K562 (cell line): ENCODE results near the gene APPL2. TPM values are rescaled to one million over a fixed set of nuclear protein-coding genes. Genes with fewer than 3 reads are reported as not detected.

Source experiments
- ATAC-seq: fragments of 200-7000 bp; cut with Tn5 transposase; 3 replicates; pipeline ENCODE4 v1.9.1; 2020; ENCODE audit warnings: moderate library complexity
- BruUV-seq: library from RNA; stranded (reverse); fragments of 400-500 nt; replicated peaks from 2 replicates; lab custom pipeline; 2021; lab: Mats Ljungman, UMichigan
- CTCF ChIA-PET: fragments of 300-600 bp; formaldehyde crosslinking; extraction: SDS; loops from one replicate; lab custom pipeline; 2021; ENCODE audit warnings: low intra/inter-chr PET ratio; lab: Yijun Ruan, JAX
- POLR2A ChIA-PET: fragments of 300-600, 350-650 bp; sonication (Branson Sonifier 250); formaldehyde crosslinking; extraction: SDS; loops from one replicate; lab custom pipeline; 2021; ENCODE audit warnings: antibody characterized with exemption, inconsistent platforms; lab: Yijun Ruan, JAX
- DNase-seq, 4 experiments: peaks; one replicate each; pipeline versions ENCODE4 v3.0.0 to v3.0.0-alpha.2; 2011 to 2018; ENCODE audit warnings: low spot score in 3 of 4, mixed read lengths in 3 of 4; ENCODE audit errors: extremely low read depth in 1 of 4
- FAIRE-seq: peaks from 2 replicates; lab custom pipeline; 2011; peaks lifted over from hg19 to GRCh38; lab: Jason Lieb, UNC
- H2AFZ ChIP-seq: 2 replicates; pipeline ENCODE4 v1.6.0; 2011; ENCODE audit warnings: low read depth, low read length, control low read depth, inconsistent platforms
- H3K27ac ChIP-seq: fragments of 200-600 bp; 3 replicates; pipeline ENCODE4 v1.8.0; 2011; ENCODE audit warnings: low read depth, mild to moderate bottlenecking, control low read depth, inconsistent platforms, low read length, moderate library complexity, mixed read lengths; ENCODE audit errors: extremely low read depth
- H3K27me3 ChIP-seq, 2 experiments: fragments of 300-600 bp in 1 of 2; 2 replicates in 1 of 2; 3 replicates in 1 of 2; pipeline versions ENCODE4 v1.6.0 to v1.8.0; 2011; ENCODE audit warnings: inconsistent platforms in 2 of 2, low read length in 2 of 2, mild to moderate bottlenecking in 1 of 2, mixed read lengths in 1 of 2, moderate library complexity in 1 of 2; ENCODE audit not compliant: control insufficient read depth in 2 of 2, insufficient read depth in 2 of 2
- H3K36me3 ChIP-seq: fragments of 300-600 bp; 3 replicates; pipeline ENCODE4 v1.8.0; 2011; ENCODE audit warnings: mild to moderate bottlenecking, low read length, inconsistent platforms; ENCODE audit not compliant: control insufficient read depth, insufficient read depth
- H3K4me1 ChIP-seq, 2 experiments: fragments of 200-600 bp in 1 of 2; replicated peaks in 1 of 2; 2 replicates in 1 of 2; 3 replicates in 1 of 2; pipeline versions ENCODE4 v1.5.1 to v1.8.0; 2011; ENCODE audit warnings: inconsistent platforms in 2 of 2, low read length in 2 of 2, mild to moderate bottlenecking in 1 of 2, mixed read lengths in 1 of 2, moderate library complexity in 1 of 2; ENCODE audit not compliant: control insufficient read depth in 2 of 2, insufficient read depth in 2 of 2
- H3K4me2 ChIP-seq: 2 replicates; pipeline ENCODE4 v1.6.1; 2011; ENCODE audit warnings: low read length, control low read depth, inconsistent platforms, mixed read lengths; ENCODE audit not compliant: insufficient read depth
- H3K4me3 ChIP-seq: fragments of 200-600 bp; sonication (generic), shearing (Covaris generic); 2 replicates; pipeline ENCODE4 v1.5.1; 2016; ENCODE audit warnings: control low read depth, inconsistent platforms
- H3K79me2 ChIP-seq: fragments of 200-600 bp; 3 replicates; pipeline ENCODE4 v1.8.0; 2011; ENCODE audit warnings: low read length, inconsistent platforms; ENCODE audit not compliant: control insufficient read depth, insufficient read depth
- H3K9ac ChIP-seq, 2 experiments: 2 replicates each; pipeline versions ENCODE4 v1.6.0 to v1.6.1; 2011; ENCODE audit warnings: low read depth in 2 of 2, low read length in 2 of 2, control low read depth in 1 of 2, inconsistent platforms in 1 of 2, mild to moderate bottlenecking in 1 of 2, mixed read lengths in 1 of 2; ENCODE audit not compliant: insufficient read depth in 1 of 2
- H3K9me1 ChIP-seq: one replicate; pipeline ENCODE4 v1.6.0; 2011; ENCODE audit warnings: inconsistent platforms, mild to moderate bottlenecking, low read length, moderate library complexity; ENCODE audit not compliant: control insufficient read depth, insufficient read depth
- H3K9me3 ChIP-seq: replicated peaks from 2 replicates; pipeline ENCODE4 v1.5.1; 2011; ENCODE audit warnings: low read depth, low read length, inconsistent platforms; ENCODE audit not compliant: control insufficient read depth, insufficient read depth
- H4K20me1 ChIP-seq: replicated peaks from 2 replicates; pipeline ENCODE4 v1.6.1; 2011; ENCODE audit warnings: low read length, inconsistent platforms, mixed read lengths; ENCODE audit not compliant: control insufficient read depth, insufficient read depth
- FOS ChIP-seq: IDR thresholded peaks from 3 replicates; pipeline ENCODE4 v1.6.1; 2011; ENCODE audit not compliant: insufficient read length; ENCODE audit errors: extremely low read depth
- PKNOX1 ChIP-seq: fragments of 450-650 bp; IDR thresholded peaks from 2 replicates; pipeline ENCODE4 v1.6.1; 2016
- PTRF ChIP-seq: fragments of 450-650 bp; IDR thresholded peaks from 2 replicates; pipeline ENCODE4 v1.6.1; 2016; ENCODE audit warnings: mild to moderate bottlenecking, missing genetic modification characterization, missing compliant biosample characterization
- ZBTB8A ChIP-seq: fragments of 450-650 bp; IDR thresholded peaks from 2 replicates; pipeline ENCODE4 v1.6.1; 2018; ENCODE audit warnings: mild to moderate bottlenecking, moderate library complexity; ENCODE audit not compliant: partially characterized antibody
- WGBS: fragments of 100-300 bp; shearing (Covaris generic); methylation state at CpG from one replicate; pipeline ENCODE4 v1.1.6; 2016; ENCODE audit warnings: low coverage, mixed read lengths; ENCODE audit not compliant: insufficient coverage; ENCODE audit errors: missing lambda C conversion rate; 5-methylcytosine and 5-hydroxymethylcytosine counted together
- in situ Hi-C: fragments of 300-500 bp; cut with MboI; formaldehyde crosslinking; loops from 4 replicates; pipeline ENCODE4 v1.15.0; 2018; ENCODE audit warnings: inconsistent platforms, mixed read lengths
- intact Hi-C: fragments of 100-400 bp; cut with micrococcal nuclease; formaldehyde crosslinking; loops from 2 replicates; pipeline ENCODE4 v1.14.2; 2022
- polyA plus RNA-seq, 8 experiments: library from polyadenylated mRNA; depleted of rRNA in 4 of 8; stranded (reverse) in 5 of 8; unstranded in 3 of 8; fragments of >200 nt; fragmentation: Nextera tagmentation in 2 of 8; fragmentation: Illumina TruSeq in 1 of 8; extraction: Ambion mirVana in 2 of 8; extraction: Trizol in 1 of 8; gene quantifications; 2 replicates each; pipeline versions ENCODE4 v1.2.1 to v1.2.3, GENCODE V29; 2011 to 2014; ENCODE audit warnings: inconsistent platforms in 1 of 8, missing spikeins in 1 of 8
- total RNA-seq, 7 experiments: library from RNA; depleted of rRNA in 6 of 7; stranded (reverse); fragments of >200 nt in 6 of 7; fragmentation: Illumina TruSeq in 2 of 7; extraction: Trizol in 2 of 7; gene quantifications; 2 replicates each; pipeline versions ENCODE4 v1.2.1 to v1.2.3, GENCODE V29; 2011 to 2021; ENCODE audit warnings: low replicate concordance in 1 of 7

The APPL2 gene
- total and polyA plus RNA-seq, 9 of the 15 experiments (the other 6 are each of a cell fraction or from before 2014, with no cell fraction given): 2.1 to 14.4 (median 8.2) TPM

GRCh38 chr12:105219261-105220028 lies 16.5 kb downstream of the APPL2 start:
- ChIA-PET CTCF (no interaction called here), POLR2A (interaction anchor here (1.9 to 2.1 kb wide), 2 partner anchors 11 to 14 kb away, joined by 5 to 7 read pairs; no protein-coding TSS in a partner anchor)
- in situ Hi-C loops: no loop called here
- intact Hi-C loops: no loop called here
- H3K27me3 ChIP-seq: no peaks in the 10 kb centered on the region
- H3K9me3 ChIP-seq: no peaks in the 10 kb centered on the region
- H3K4me3 ChIP-seq: no peak overlapping the region
- no peak for FAIRE-seq
- no peak overlapping the region for H3K9ac ChIP-seq
- no TSS peak for BruUV-seq
- no peaks in the 10 kb centered on the region for H3K9me1 ChIP-seq
- H3K4me2 ChIP-seq: no peak overlapping the region
- H4K20me1 ChIP-seq: no peaks in the 10 kb centered on the region
- H3K27ac ChIP-seq: no peak overlapping the region
- peaks cover 3% of the 10 kb centered on the region; the same call in 1 of the 3 replicates for H3K36me3 ChIP-seq
- 17% methylated on average over 4 of the region's 4 CpGs for WGBS
- peaks cover 0 to 3% of the 10 kb centered on the region in 2 experiments; a peak in 3 of 5 replicates for H3K4me1 ChIP-seq
- ATAC-seq: no peak
- H3K79me2 ChIP-seq: no peaks in the 10 kb centered on the region
- no peak for DNase-seq
- TF ChIP-seq FOS (no peak), PKNOX1 (no peak), ZBTB8A (no peak), PTRF (no peak)
- no peak overlapping the region for H2AFZ ChIP-seq
